DMS 273 treated with DMSO at 0.1 percent for 48 hours (cell line): ENCODE measurements around the gene FOXA2.
"Not testable (repeated sequence)": the region's sequence is repeated elsewhere in the genome, so short reads cannot be mapped to it uniquely, and the experiment has no call there.

ENCODE experiments used
- DNase-seq: peaks from one replicate; lab custom pipeline; 2025; lab: John Stamatoyannopoulos, UW

The FOXA2 gene

DNA sequence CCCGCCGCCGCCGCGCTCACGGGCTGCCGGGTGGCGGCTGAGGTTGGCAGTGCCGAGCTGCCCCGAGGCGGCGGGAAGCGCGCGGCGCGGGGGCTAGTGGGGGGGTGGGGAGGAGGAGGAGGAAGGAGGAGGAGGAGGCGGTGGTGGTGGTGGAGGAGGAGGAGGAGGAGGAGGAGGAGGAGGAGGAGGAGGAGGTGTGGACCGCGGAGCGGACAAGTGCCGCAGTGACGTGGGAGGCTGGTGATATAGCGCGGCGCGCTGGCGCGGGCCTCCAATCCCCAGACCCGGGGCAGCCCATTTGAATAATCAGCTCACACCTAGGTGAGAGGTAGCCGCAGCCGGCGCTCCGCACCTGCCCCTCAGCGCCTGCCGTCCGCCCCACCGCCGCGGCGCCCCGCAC is at the start of gene FOXA2:
TSS of gene FOXA2 (minus strand) at position 51 of the 400 bp plus-strand sequence. CDS start 294 bp downstream, outside the sequence.
- DNase-seq = no peak

DNA sequence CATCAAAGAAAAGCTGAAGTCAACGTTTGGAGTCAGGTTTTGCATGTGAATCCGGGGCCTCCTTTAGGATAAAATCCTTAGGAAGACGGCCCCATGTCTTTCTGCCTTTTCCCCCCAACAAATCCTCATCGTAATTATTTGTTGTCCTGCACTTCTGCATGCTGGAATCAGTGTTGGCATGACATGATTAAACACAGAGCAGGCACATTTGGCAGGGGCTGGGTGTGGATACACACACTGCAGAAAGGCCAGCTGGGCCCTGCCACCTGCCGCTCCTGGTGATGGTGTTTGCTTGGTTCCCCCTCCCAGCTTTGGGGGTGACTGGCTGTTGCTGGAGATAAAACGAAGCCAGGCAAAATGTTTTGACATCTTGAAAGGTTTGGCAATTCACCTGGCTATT is 46.3 kb upstream of the FOXA2 start:
- no peak for DNase-seq

DNA sequence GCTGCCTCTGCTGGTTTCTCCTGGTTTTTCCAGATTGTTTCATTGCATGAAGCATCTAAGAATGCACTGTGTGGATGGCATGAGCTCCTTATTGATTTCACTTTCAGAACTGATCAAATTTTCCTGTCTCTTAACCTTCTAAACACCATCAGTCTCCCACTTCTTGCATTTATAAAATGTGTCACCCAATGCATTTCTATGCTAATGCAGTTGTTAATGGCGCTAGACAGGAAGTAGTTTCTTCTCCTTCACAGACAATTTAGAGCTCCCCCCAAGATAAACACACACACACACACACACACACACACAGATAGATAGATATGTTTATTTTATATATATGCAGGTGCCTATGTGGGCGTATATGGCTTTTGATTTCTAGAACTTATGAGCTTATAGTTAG is 45.6 kb upstream of the FOXA2 start:
- DNase-seq = no peak

DNA sequence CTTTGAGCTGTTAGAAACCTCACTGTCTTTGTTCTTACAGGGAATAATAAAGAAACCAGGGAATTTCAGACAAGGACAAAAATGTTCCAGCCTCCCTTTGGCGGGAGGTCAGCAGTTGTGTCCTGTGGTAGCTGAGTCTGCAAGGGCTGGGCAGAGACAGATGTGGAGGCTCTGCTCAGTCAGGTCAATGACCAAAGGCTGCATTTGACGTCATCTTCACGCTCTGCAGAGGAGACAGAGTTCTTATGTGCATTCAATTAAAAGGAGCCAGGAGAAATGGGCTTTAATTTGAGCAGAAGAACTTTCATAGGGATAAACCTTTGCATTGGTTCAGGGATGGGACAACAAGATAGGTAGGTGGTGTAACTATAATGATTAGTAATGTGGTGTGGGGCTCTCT is 45.1 kb upstream of the FOXA2 start:
- no peak for DNase-seq

DNA sequence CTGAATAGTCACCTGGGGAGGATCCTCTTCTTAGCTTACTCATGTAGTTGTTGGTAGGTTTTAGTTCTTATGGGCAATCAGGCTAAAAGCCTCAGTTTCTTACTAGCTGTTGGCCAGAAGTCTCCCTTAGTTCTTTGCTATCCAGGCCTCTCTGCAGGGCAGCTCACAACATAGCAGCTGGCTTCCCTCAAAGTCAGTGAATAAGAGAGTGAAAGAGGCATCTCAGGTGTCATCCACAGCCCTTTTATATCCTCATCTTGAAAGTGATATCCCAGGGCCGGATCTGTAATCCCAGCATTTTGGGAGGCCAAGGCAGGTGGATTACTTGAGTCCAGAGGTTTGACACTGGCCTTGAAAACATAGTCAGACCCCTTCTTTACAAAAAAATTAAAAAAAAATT is 42.1 kb upstream of the FOXA2 start:
- no peak for DNase-seq

GRCh38 chr20:22623211-22623610 is 38.8 kb upstream of the FOXA2 start:
- DNase-seq = no peak

DNA sequence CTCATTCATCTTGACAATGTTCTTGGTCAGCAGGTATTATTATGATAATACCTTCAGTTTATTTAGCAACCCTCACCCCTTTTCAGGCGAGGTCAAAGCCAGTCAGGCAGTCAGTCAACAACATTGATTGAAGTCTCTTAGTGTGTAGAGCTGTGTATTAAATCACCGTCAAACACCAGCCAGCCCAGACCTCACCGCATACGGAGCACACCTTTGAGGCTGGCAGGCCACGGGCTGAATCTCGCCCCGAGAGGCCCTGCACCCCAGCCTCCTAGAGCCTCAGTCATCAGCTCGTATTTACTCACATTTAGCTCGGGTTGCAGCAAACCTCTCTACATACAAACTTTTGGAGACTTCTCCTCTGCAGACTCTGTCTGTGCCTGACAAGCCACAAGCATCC is 36.0 kb upstream of the FOXA2 start:
- DNase-seq = no peak

GRCh38 chr20:22619806-22620205 is 35.4 kb upstream of the FOXA2 start:
- DNase-seq = no peak

- no peak for DNase-seq
Observed at GRCh38 chr20:22619272-22619671, 34.9 kb upstream of the FOXA2 start.

- DNase-seq = no peak
Observed at GRCh38 chr20:22617160-22617559, 32.8 kb upstream of the FOXA2 start.

DNA sequence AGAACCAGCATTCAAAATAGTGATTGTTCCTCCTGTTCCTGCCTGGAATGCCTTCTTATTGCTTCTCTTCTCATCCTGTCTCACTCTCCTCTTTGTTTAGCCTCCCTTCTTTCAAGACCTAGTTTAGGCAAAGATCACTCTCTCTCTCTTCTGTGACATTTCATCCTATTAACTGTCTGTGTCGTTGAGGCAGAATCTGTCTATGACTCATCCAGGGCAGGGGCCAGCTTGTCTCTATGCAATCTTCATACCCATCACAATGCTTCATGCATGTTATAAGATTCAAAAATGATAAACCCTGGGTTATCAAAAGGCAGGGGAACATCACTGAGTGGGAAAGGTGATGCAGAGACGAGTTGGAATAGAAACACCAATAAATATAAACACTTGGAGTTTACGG is 32.2 kb upstream of the FOXA2 start:
- DNase-seq = no peak

DNA sequence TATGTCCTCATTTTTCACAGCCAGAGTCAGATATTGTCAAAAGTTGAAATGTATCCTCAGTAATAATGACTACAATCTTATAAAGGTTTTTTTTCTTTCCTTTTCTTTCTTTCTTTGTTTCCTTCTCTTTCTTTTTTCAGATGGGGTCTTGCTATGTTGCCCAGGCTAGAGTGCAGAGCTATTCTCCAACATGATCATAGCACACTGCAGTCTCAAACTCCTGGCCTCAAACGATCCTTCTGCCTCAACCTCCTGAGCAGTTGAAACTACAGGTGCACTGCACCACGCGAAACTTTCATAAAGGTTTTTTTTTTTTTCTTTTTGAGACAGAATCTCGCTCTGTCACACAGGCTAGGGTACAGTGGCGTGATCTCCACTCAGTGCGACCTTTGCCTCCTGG is 31.1 kb upstream of the FOXA2 start:
- DNase-seq = no peak

- no peak for DNase-seq
Observed at GRCh38 chr20:22611636-22612035, 27.3 kb upstream of the FOXA2 start.

GRCh38 chr20:22607695-22608094 is 23.3 kb upstream of the FOXA2 start:
- no peak for DNase-seq

GRCh38 chr20:22604815-22605214 is 20.4 kb upstream of the FOXA2 start:
- no peak for DNase-seq

DNA sequence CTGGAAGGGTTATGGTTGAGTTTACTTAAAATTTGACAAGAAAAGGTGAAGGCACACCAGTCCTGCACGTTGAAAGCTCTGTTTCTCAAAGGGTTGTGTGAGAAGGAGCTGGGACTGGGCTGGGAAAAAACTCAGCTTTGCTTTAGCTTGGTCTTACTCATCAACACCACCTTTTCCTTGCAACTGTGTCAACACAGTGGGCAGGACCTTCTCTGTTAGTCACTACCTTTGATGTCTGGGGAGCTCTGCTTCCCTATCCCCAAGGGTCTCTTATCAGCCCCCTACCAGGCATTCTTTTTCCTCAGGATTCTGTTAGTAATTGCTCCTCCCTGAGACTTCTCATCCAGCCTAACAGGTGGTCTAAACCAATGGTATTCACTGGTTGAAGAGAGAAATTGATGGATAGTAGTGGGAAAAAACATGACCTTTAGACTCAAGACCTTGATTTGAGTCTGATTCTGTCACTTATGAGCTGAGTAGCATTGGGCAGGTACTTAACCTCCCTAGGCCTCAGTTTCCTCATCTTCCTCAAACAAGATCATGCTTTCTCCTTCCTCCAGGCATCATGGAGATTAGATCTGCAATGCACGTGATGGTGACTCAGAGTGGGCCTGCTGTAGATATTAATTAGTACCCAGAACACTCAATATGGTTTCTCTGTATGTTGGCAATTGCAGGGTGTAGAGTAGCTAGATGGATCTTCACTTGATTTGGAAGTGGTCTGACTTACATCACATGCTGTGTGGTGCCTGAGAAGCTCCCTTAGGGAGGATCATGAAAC is 17.2 kb upstream of the FOXA2 start:
- no peak for DNase-seq

- not testable (repeated sequence) for DNase-seq
Observed at GRCh38 chr20:22599258-22599657, 14.9 kb upstream of the FOXA2 start.

GRCh38 chr20:22597303-22597702 is 12.9 kb upstream of the FOXA2 start:
- DNase-seq = no peak

- no peak for DNase-seq
Observed at GRCh38 chr20:22590662-22591061, 6.3 kb upstream of the FOXA2 start.

DNA sequence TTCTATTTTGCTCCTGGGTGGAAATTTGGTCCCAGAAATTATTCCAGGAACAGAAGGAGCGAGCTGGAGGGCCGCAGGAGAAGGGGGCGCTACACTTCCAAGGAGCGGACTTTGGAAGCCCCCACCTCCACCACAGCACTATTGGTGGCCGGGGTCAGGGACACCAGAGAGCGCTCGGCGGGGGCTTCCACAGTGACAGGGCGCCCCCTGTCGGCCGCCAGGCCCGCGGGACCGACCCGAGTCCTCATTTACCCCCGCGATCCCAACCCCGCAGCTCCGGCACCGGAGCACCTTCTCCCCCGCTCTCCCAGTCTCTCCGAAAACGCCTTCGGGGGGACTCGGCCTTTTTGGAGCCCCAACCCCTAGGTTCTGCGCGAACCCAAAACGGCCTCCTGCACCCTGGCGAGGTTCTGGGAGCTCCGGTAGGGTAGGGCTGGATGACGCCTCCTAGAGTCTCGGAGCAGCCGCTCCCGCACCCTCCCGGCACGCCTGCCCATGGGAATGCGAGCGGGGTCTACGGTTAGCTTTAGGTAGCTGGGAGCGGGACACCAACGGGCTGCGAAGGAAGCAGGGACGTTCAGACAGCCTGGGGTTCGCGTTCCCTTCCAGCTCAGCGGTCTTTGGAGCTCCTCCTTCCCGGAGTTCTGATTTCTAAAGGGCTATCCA is 2.4 kb upstream of the FOXA2 start:
- DNase-seq = no peak

DNA sequence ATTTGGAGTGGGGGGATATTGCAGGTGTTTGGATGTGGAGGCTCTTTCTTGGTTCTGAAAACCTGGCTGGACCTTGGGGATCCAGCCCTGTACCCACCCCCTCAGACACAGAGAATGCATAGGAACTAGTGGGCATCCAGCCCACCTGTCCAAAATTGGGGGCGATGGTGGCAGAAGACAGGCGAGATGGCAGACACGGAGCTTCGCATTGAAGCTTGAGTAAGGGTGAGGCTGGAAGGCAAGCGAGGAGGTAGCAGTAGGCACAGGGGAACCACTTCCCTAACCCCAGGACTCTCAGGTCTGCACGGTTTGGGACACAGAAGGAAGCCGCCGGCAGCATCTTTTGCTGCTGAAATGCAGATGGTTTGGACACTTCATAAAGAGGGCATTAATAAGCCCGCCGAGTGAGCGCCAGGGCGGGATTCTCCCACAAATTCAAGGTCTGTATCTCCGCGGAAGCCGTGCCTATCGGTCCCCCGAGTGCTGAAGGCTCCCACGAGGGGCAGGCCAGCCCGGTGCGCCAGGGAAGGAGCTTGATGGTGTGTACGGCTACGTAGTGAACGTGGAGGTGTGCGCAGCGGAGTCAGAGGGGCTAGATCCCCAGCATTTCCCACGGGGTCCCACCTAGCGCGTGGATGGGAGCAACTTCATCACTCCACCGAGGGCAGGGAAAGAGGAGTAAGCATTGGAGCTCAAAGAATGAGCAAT is 1.6 kb upstream of the FOXA2 start:
- no peak for DNase-seq

DNA sequence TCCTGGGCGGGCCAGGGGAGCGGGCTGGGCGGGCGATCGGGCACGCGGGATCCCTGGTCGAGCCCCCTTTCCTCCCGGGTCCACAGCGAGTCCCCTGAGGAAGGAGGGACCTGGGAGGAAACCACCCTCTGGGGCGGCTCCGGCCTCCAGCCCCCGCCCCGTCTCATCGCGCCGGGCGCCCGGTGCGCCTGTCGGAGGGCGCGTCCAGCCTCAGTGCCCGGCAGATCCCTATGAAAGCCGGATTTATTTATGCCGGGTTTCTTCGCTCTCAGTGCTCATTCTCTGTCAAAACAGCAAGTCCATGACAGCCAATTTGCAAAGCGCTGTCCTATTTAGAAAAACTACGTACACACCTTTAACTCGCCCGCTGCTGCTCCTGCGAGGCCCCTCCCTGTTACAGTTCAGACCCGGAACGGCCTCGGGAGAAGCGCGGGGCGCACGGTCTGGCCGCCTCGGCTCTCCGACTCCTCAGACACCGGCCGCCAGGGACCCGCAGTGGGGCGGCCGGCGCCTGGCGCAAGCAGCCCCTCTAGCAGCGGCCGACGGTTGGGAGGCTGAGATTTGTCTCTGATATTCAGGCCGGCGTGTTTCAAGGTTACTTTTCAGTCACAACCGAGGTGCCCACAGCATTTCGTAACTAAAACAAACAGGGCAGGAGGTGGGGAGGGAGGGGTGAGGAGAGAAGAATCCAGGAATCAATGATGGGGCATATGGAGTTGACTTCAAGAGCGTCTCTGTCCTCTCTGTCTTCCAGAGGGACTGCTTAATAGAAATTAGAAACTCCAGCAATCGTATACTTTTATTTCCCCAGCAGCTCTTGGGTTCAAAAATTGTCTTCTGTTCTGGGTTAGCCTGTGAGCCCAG is 782 bp upstream of the FOXA2 start:
- DNase-seq = no peak
